LNCaP clone FGC (cell line): ENCODE data around the gene DTWD2.
"Not testable (repeated sequence)": the region's sequence is repeated elsewhere in the genome, so short reads cannot be mapped to it uniquely, and the experiment has no call there.

Experiments
- DNase-seq: peaks from one replicate; pipeline ENCODE4 v3.0.0-alpha.2; 2011; ENCODE audit warnings: low read depth
- H3K4me3 ChIP-seq: 2 replicates; pipeline ENCODE4 v1.5.1; 2011; ENCODE audit warnings: mild to moderate bottlenecking, low read depth, low read length, control low read depth
- TF ChIP-seq, protein P1 (sequence below): IDR thresholded peaks from 2 replicates; pipeline ENCODE4 v1.5.1; 2012; ENCODE audit warnings: mild to moderate bottlenecking; ENCODE audit not compliant: control insufficient read depth, insufficient read depth; ENCODE audit errors: extremely low read depth

The DTWD2 gene

GRCh38 chr5:118873417-118873816 lies 114.9 kb downstream of the DTWD2 start:
- DNase-seq: no peak
- TF ChIP-seq, protein P1, sequence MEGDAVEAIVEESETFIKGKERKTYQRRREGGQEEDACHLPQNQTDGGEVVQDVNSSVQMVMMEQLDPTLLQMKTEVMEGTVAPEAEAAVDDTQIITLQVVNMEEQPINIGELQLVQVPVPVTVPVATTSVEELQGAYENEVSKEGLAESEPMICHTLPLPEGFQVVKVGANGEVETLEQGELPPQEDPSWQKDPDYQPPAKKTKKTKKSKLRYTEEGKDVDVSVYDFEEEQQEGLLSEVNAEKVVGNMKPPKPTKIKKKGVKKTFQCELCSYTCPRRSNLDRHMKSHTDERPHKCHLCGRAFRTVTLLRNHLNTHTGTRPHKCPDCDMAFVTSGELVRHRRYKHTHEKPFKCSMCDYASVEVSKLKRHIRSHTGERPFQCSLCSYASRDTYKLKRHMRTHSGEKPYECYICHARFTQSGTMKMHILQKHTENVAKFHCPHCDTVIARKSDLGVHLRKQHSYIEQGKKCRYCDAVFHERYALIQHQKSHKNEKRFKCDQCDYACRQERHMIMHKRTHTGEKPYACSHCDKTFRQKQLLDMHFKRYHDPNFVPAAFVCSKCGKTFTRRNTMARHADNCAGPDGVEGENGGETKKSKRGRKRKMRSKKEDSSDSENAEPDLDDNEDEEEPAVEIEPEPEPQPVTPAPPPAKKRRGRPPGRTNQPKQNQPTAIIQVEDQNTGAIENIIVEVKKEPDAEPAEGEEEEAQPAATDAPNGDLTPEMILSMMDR: no peak
- no peak overlapping the region for H3K4me3 ChIP-seq

DNA sequence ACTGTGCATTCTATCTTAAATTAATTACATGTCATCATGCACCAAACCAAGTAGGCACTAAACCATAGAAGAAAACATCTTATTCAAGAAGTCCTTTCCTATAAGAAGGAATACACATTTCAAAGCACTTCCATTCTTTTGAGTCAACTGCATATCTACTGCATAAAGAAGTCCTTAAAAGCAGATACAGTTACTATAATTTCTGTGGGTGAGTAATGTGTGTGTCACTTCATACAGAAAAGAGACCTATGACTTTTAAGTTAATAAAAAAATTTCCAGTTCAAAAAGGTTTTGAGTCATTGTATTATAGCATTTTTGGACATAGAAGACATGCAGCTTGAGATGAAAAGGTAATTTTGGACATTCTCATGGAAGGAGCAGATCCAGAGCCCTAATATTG lies 125.0 kb downstream of the DTWD2 start:
- TF ChIP-seq, protein P1: no peak
- no peak overlapping the region for H3K4me3 ChIP-seq
- no peak for DNase-seq

DNA sequence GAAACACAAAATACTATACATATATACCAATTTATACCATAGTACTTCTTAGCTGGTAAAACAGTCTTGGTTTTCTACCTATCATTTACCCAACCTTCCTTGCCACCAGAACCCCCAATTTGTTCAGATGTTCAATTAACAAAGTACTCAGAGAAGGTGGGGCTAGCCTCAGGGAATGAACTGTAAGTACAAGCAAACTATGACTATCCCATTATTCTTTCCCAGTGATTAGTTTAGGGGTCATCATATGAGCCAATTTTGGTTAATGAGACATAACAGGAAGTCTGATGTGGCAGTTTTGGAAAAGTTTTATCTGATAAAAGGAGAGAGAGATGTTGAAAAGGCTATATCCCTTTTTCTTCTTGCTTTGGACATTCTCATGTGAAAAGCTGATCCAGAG lies 125.8 kb downstream of the DTWD2 start:
- TF ChIP-seq, protein P1: no peak
- no peak for DNase-seq
- H3K4me3 ChIP-seq: no peak overlapping the region

- TF ChIP-seq, protein P1: no peak
- DNase-seq: peak; percentile 2
- H3K4me3 ChIP-seq: no peak overlapping the region
These were observed 130.6 kb downstream of the DTWD2 start for GRCh38 chr5:118857700-118858099.

GRCh38 chr5:118854819-118855218 lies 133.5 kb downstream of the DTWD2 start:
- TF ChIP-seq, protein P1: no peak
- DNase-seq: no peak
- H3K4me3 ChIP-seq: no peak overlapping the region

- H3K4me3 ChIP-seq, DNase-seq: not testable (repeated sequence)
These were observed 136.6 kb downstream of the DTWD2 start for GRCh38 chr5:118851785-118852184.

DNA sequence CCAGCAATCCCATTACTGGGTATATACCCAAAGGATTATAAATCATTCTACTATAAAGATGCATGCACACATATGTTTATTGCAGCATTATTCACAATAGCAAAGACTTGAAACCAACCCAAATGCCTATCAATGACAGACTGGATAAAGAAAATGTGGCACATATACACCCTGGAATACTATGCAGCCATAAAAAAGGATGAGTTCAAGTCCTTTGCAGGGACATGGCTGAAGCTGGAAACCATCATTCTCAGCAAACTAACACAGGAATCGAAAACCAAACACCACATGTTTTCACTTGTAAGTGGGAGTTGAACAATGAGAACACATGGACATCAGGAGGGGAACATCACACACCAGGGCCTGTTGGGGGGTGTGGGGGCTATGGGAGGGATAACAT lies 138.8 kb downstream of the DTWD2 start:
- not testable (repeated sequence) for H3K4me3 ChIP-seq, DNase-seq

DNA sequence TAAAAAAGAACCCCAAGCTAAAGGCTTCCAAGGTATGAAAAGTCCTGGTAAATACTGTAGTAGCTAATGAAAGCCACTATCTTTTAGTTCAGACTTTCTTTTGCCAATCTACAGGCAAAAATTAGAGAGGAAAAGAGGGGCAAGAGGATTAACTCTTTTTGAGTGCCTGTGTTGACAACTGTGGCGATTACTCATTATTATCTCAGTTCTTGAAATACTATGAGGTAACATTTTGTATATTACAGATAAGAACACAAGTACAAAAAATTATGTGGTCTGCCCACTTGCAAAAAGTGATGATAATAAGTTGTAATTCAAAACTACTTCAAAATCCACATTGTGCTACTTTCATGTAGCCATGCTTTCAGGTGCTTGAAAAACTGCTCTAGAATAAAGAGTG lies 144.0 kb downstream of the DTWD2 start:
- no peak for DNase-seq
- no peak overlapping the region for H3K4me3 ChIP-seq
- TF ChIP-seq, protein P1: no peak
